Liver (tissue), 9 donors: ENCODE results near the gene HRC. TPM values are rescaled to one million over a fixed set of nuclear protein-coding genes. Genes with fewer than 3 reads are reported as not detected.

ENCODE experiments used
- DNase-seq: peaks from one replicate; pipeline ENCODE4 v3.0.0-alpha.2; 2017; ENCODE audit warnings: low spot score
- H3K27ac ChIP-seq, 2 donors: one replicate each; pipeline ENCODE4 v1.7.0; 2013; ENCODE audit warnings: inconsistent platforms in 2 of 2, low read length in 2 of 2, control low read depth in 1 of 2, low read depth in 1 of 2, mild to moderate bottlenecking in 1 of 2
- H3K27me3 ChIP-seq, 4 donors: one replicate each; pipeline versions ENCODE4 v1.6.1 to v1.7.0; 2013; ENCODE audit warnings: low read length in 3 of 4, inconsistent platforms in 1 of 4, mild to moderate bottlenecking in 1 of 4, moderate library complexity in 1 of 4; ENCODE audit not compliant: control insufficient read depth in 4 of 4, insufficient read depth in 4 of 4
- H3K36me3 ChIP-seq, 4 donors: one replicate each; pipeline versions ENCODE4 v1.6.1 to v1.7.0; 2013; ENCODE audit warnings: low read length in 3 of 4, mild to moderate bottlenecking in 3 of 4, low read depth in 1 of 4, moderate library complexity in 1 of 4; ENCODE audit not compliant: control insufficient read depth in 4 of 4, insufficient read depth in 3 of 4
- H3K4me1 ChIP-seq, 4 donors: one replicate each; pipeline versions ENCODE4 v1.6.1 to v1.7.0; 2013; ENCODE audit warnings: low read length in 3 of 4, mild to moderate bottlenecking in 3 of 4, moderate library complexity in 1 of 4; ENCODE audit not compliant: control insufficient read depth in 4 of 4, insufficient read depth in 4 of 4
- H3K4me3 ChIP-seq, 3 donors: one replicate each; pipeline versions ENCODE4 v1.6.1 to v1.7.0; 2013; ENCODE audit warnings: low read length in 3 of 3, control low read depth in 1 of 3, low read depth in 1 of 3, mild to moderate bottlenecking in 1 of 3
- H3K9ac ChIP-seq, 2 donors: one replicate each; pipeline ENCODE4 v1.7.0; 2013; ENCODE audit warnings: low read length in 2 of 2, mild to moderate bottlenecking in 2 of 2, moderate library complexity in 2 of 2, control low read depth in 1 of 2, low read depth in 1 of 2
- H3K9me3 ChIP-seq, 4 donors: one replicate each; pipeline versions ENCODE4 v1.6.1 to v1.7.0; 2013; ENCODE audit warnings: low read length in 3 of 4; ENCODE audit not compliant: control insufficient read depth in 4 of 4
- EGR1 ChIP-seq, 2 donors: IDR thresholded peaks; 2 replicates each; pipeline ENCODE4 v1.6.1; 2016 to 2018; ENCODE audit warnings: antibody characterized with exemption in 2 of 2, low read depth in 2 of 2
- FOXA1 ChIP-seq: IDR thresholded peaks from 2 replicates; pipeline ENCODE4 v1.6.1; 2016; ENCODE audit warnings: antibody characterized with exemption
- FOXA2 ChIP-seq: IDR thresholded peaks from 2 replicates; pipeline ENCODE4 v1.6.1; 2016; ENCODE audit warnings: antibody characterized with exemption
- GABPA ChIP-seq, 2 donors: IDR thresholded peaks in 1 of 2; conservative IDR thresholded peaks in 1 of 2; 2 replicates each; pipeline ENCODE4 v1.6.1; 2016; ENCODE audit warnings: antibody characterized with exemption in 2 of 2, mild to moderate bottlenecking in 1 of 2, moderate library complexity in 1 of 2
- HNF4A ChIP-seq, 2 donors: conservative IDR thresholded peaks; 2 replicates each; pipeline ENCODE4 v1.6.1; 2016; ENCODE audit warnings: antibody characterized with exemption in 2 of 2, mild to moderate bottlenecking in 2 of 2
- HNF4G ChIP-seq: IDR thresholded peaks from 2 replicates; pipeline ENCODE4 v1.6.1; 2016; ENCODE audit warnings: antibody characterized with exemption
- JUND ChIP-seq, 2 donors: IDR thresholded peaks; 2 replicates each; pipeline ENCODE4 v1.6.1; 2016; ENCODE audit warnings: antibody characterized with exemption in 2 of 2
- NR2F2 ChIP-seq: IDR thresholded peaks from 2 replicates; pipeline ENCODE4 v1.6.1; 2016; ENCODE audit warnings: antibody characterized with exemption
- RAD21 ChIP-seq, 2 donors: IDR thresholded peaks; 2 replicates each; pipeline ENCODE4 v1.6.1; 2016; ENCODE audit warnings: antibody characterized with exemption in 2 of 2, mild to moderate bottlenecking in 2 of 2
- RXRA ChIP-seq, 2 donors: IDR thresholded peaks; 2 replicates each; pipeline ENCODE4 v1.6.1; 2017 to 2018; ENCODE audit warnings: antibody characterized with exemption in 2 of 2, mild to moderate bottlenecking in 1 of 2
- SP1 ChIP-seq: IDR thresholded peaks from 2 replicates; pipeline ENCODE4 v1.6.1; 2018; ENCODE audit warnings: antibody characterized with exemption, mild to moderate bottlenecking
- TAF1 ChIP-seq: conservative IDR thresholded peaks from 2 replicates; pipeline ENCODE4 v1.6.1; 2016; ENCODE audit warnings: antibody characterized with exemption, mild to moderate bottlenecking
- YY1 ChIP-seq: IDR thresholded peaks from 2 replicates; pipeline ENCODE4 v1.6.1; 2016; ENCODE audit warnings: antibody characterized with exemption, mild to moderate bottlenecking
- ZBTB33 ChIP-seq: IDR thresholded peaks from 2 replicates; pipeline ENCODE4 v1.6.1; 2016; ENCODE audit warnings: antibody characterized with exemption
- WGBS: extraction: QIAGEN DNeasy Blood & Tissue Kit; methylation state at CpG from one replicate; pipeline ENCODE4 v1.1.7; 2013; 5-methylcytosine and 5-hydroxymethylcytosine counted together
- polyA plus RNA-seq, 2 donors: library from polyadenylated mRNA; stranded (reverse) in 1 of 2; unstranded in 1 of 2; fragments of 200-250 nt in 1 of 2; fragments of >200 nt in 1 of 2; fragmentation: Nextera tagmentation in 1 of 2; extraction: Ambion mirVana in 1 of 2; gene quantifications; one replicate each; pipeline versions ENCODE4 v1.2.1 to v1.2.3, GENCODE V29; 2013 to 2015
- total RNA-seq, 2 donors: library from RNA; depleted of rRNA; stranded (reverse); fragments of >200 nt; gene quantifications; one replicate each; pipeline ENCODE4 v1.2.3, GENCODE V29; 2014
- TF ChIP-seq, protein P1 (sequence below): IDR thresholded peaks from 2 replicates; pipeline ENCODE4 v1.6.1; 2016; ENCODE audit warnings: antibody characterized with exemption, mild to moderate bottlenecking
- TF ChIP-seq, protein P2 (sequence below): IDR thresholded peaks from 2 replicates; pipeline ENCODE4 v1.6.1; 2016; ENCODE audit warnings: antibody characterized with exemption
- TF ChIP-seq, protein P3 (sequence below): fragments of 150-350 bp; IDR thresholded peaks from 2 replicates; pipeline ENCODE4 v1.5.1; 2017; ENCODE audit warnings: improper control_type of control experiment, low read depth, low read length; ENCODE audit not compliant: missing input control
- TF ChIP-seq, protein P4 (sequence below): IDR thresholded peaks from 2 replicates; pipeline ENCODE4 v1.6.1; 2016; ENCODE audit warnings: antibody characterized with exemption
- donor health status: healthy.
- donor health status: healthy.
- donor health status: healthy.
- donor health status: healthy.
- donor health status: healthy.

Gene HRC
- total and polyA plus RNA-seq, 4 donors: 0.25 to 1.2 (median 0.84) TPM

DNA sequence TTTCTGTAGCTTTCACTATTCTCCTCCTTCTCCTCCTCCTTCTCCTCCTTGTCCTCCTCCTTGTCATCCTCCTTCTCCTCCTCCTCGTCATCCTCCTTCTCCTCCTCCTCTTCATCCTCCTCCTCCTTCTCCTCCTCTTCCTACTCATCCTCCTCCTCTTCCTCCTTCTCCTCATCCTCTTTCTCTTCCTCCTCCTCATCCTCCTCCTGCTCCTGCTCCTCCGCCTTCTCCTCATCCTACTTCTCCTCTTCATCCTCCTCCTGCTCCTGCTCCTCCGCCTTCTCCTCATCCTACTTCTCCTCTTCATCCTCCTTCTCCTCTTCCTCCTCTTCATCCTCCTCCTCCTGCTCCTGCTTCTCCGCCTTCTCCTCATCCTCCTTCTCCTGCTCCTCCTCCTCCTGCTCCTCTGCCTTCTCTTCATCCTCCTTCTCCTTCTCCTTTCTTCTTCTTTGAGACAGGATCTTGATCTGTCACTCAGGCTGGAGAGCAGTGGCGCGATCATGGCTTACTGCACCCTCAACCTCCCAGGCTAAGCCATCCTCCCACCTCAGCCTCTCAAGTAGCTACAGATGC, 38.7 kb upstream of the HRC start (continued):
- TF ChIP-seq, protein P1, sequence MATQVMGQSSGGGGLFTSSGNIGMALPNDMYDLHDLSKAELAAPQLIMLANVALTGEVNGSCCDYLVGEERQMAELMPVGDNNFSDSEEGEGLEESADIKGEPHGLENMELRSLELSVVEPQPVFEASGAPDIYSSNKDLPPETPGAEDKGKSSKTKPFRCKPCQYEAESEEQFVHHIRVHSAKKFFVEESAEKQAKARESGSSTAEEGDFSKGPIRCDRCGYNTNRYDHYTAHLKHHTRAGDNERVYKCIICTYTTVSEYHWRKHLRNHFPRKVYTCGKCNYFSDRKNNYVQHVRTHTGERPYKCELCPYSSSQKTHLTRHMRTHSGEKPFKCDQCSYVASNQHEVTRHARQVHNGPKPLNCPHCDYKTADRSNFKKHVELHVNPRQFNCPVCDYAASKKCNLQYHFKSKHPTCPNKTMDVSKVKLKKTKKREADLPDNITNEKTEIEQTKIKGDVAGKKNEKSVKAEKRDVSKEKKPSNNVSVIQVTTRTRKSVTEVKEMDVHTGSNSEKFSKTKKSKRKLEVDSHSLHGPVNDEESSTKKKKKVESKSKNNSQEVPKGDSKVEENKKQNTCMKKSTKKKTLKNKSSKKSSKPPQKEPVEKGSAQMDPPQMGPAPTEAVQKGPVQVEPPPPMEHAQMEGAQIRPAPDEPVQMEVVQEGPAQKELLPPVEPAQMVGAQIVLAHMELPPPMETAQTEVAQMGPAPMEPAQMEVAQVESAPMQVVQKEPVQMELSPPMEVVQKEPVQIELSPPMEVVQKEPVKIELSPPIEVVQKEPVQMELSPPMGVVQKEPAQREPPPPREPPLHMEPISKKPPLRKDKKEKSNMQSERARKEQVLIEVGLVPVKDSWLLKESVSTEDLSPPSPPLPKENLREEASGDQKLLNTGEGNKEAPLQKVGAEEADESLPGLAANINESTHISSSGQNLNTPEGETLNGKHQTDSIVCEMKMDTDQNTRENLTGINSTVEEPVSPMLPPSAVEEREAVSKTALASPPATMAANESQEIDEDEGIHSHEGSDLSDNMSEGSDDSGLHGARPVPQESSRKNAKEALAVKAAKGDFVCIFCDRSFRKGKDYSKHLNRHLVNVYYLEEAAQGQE: no peak

- WGBS: 96% methylated on average over 3 of the region's 3 CpGs
- Histone ChIP-seq H3K27ac (no peak overlapping the region), H3K9me3 (no peaks in the 10 kb centered on the region)
Measured at GRCh38 chr19:49190781-49191180, 35.6 kb upstream of the HRC start.

More at GRCh38 chr19:49190781-49191180, 35.6 kb upstream of the HRC start:
- no peaks in the 10 kb centered on the region for H3K4me1 ChIP-seq
- DNase-seq: no peak
- no peaks in the 10 kb centered on the region for H3K27me3 ChIP-seq
- TF ChIP-seq JUND (IDR thresholded peaks at IDR 0.05) (no peak), SP1 (no peak), HNF4G (no peak), YY1 (no peak), GABPA (IDR thresholded peaks at IDR 0.05 in 1 of 2, conservative IDR thresholded peaks at IDR 0.05 in 1 of 2) (no peak), FOXA2 (no peak), TAF1 (no peak), RXRA (IDR thresholded peaks at IDR 0.05) (no peak), EGR1 (IDR thresholded peaks at IDR 0.05; ENCODE audit: low read depth in 2 of 2) (no peak), RAD21 (IDR thresholded peaks at IDR 0.05) (no peak), FOXA1 (no peak), HNF4A (conservative IDR thresholded peaks at IDR 0.05) (no peak), ZBTB33 (no peak), NR2F2 (no peak)
- TF ChIP-seq, protein P1: no peak
- TF ChIP-seq, protein P2, sequence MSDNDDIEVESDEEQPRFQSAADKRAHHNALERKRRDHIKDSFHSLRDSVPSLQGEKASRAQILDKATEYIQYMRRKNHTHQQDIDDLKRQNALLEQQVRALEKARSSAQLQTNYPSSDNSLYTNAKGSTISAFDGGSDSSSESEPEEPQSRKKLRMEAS: no peak
- TF ChIP-seq, protein P3, sequence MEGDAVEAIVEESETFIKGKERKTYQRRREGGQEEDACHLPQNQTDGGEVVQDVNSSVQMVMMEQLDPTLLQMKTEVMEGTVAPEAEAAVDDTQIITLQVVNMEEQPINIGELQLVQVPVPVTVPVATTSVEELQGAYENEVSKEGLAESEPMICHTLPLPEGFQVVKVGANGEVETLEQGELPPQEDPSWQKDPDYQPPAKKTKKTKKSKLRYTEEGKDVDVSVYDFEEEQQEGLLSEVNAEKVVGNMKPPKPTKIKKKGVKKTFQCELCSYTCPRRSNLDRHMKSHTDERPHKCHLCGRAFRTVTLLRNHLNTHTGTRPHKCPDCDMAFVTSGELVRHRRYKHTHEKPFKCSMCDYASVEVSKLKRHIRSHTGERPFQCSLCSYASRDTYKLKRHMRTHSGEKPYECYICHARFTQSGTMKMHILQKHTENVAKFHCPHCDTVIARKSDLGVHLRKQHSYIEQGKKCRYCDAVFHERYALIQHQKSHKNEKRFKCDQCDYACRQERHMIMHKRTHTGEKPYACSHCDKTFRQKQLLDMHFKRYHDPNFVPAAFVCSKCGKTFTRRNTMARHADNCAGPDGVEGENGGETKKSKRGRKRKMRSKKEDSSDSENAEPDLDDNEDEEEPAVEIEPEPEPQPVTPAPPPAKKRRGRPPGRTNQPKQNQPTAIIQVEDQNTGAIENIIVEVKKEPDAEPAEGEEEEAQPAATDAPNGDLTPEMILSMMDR: no peak
- TF ChIP-seq, protein P4, sequence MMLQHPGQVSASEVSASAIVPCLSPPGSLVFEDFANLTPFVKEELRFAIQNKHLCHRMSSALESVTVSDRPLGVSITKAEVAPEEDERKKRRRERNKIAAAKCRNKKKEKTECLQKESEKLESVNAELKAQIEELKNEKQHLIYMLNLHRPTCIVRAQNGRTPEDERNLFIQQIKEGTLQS: no peak
- H3K4me3 ChIP-seq: no peak overlapping the region
- no peak overlapping the region for H3K9ac ChIP-seq
- peaks cover 0 to 3% (median 0%) of the 10 kb centered on the region in 4 donors for H3K36me3 ChIP-seq
